ENCODE measurements around the gene EIF4A2.
"Not testable (repeated sequence)": the region's sequence is repeated elsewhere in the genome, so short reads cannot be mapped to it uniquely, and the experiment has no call there.

The EIF4A2 gene

GRCh38 chr3:186785495-186786018, 2.2 kb downstream of the EIF4A2 start:
- DNase-seq, result no peak

- DNase-seq, result no peak
These were observed 3.5 kb downstream of the EIF4A2 start for GRCh38 chr3:186786922-186787321.

DNA sequence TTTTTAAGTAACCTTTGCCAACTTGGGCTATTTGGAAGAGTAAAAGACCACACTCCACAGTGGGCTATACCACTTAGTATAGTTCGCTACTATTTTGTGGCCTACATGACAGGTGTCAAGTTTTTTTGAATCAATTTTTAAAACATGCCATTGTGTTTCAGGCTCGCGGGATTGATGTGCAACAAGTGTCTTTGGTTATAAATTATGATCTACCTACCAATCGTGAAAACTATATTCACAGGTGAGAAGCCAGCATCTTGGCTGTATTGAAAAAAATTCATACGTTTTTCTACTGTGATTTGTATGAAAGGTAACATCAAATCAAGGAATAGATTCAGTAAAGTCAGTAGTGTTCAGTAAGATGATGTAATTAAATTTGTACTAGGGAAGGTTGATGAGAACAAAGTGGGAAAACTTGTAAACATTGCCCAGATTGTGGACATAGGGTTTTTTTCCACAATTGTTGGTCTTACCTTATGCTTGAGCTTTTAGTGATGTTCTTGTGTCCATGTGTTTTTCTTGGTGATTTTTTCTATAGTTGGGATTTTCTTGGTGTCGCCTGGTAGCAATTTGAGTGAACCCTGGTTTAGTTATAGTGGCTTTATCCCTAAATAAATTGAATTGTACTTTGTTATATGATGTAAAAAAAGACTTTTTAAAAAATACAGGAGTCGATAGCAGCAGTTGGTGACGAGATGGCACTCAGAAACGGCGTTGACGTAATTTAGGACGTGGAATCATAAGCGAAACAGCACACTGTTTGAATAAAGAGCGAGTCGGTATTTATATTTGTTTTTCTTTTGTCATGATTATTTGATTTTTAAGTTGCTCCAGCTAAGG, 4.5 kb downstream of the EIF4A2 start:
- DNase-seq, result no peak

DNA sequence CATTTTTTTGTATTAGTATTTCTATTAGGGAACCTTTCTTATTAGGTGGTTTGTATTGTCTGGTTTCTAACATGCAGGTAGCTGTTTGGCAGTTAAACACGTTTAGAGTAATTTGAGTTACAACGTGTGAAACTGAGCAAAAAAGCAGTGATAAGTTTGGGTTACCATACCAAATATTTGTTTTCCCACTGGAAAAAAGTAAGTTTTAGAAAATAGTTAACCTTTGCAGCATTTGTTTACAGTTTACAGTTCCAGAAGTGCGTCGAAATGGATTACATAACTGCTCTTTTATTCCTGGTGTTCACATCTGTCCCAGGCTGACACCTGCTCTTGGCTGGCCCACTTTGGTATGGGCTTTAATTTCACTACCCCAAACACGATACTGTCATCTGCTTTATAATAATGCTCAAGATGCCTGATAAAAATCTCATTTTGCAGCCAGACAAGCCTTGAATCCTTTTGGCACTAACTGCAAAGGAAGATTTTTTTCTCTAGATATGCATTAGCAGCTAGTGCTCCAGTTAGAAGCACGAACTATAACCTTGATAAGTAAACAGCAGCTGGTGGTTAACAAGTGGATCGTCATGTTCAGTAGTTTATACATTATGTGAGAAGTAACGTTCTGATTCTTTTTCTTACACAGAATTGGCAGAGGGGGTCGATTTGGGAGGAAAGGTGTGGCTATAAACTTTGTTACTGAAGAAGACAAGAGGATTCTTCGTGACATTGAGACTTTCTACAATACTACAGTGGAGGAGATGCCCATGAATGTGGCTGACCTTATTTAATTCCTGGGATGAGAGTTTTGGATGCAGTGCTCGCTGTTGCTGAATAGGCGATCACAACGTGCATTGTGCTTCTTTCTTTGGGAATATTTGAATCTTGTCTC, 5.3 kb downstream of the EIF4A2 start:
- no peak for DNase-seq

DNA sequence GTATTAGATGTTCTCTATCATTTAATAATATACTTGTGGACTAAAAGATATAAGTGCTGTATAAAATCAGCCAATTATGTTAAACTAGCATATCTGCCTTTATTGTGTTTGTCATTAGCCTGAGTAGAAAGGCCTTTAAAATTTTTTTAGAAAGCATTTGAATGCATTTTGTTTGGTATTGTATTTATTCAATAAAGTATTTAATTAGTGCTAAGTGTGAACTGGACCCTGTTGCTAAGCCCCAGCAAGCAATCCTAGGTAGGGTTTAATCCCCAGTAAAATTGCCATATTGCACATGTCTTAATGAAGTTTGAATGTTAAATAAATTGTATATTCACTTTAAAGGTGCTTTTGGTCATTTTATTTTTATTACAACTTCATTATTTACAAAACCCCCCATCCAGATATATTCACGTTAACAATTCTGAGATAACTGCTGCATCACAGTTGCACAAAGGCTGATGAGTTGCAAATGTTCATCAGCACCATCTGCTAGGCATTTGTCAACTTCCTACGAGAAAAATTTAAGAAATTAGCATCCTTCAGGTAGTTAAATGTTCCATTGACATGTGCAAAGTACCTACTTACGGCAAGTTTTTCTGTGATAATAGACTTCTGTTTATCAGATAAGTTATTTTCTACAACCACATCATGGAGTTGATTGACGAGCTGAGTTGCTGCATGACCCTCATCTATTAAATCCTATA, 6.3 kb downstream of the EIF4A2 start:
- DNase-seq, result no peak

DNA sequence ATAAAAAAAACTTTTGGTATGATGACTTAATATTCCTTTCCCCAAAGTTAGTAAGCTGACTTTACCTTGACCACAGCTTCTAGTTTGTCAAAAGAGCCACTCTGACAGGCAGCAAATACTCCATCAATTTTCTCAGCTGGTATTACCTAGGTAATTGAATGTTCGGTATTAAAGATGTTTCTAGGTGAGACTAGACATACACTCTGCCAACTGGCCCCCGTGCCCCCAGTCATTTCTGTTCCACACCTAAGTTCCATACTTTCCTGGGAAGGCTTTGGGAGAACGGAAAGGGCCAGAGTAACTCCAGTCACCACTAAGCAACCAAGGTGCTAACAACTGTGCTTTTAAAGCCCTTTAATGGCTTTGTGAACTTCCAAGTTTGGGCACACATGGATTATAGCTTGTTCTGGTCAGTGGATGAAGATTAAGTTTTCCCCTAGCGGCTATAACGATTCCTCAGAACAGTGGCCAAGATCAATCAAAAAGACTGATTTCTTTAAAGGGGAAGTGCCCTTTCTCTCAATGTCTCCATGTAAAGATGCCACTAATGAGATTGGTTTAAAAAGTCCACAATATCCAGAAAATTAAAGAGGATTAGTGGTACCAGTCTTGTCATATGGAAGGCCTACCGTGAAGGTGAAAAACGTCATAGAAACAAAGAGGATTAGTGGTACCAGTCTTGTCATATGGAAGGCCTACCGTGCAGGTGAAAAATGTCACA, 7.0 kb downstream of the EIF4A2 start:
- no peak for DNase-seq

DNA sequence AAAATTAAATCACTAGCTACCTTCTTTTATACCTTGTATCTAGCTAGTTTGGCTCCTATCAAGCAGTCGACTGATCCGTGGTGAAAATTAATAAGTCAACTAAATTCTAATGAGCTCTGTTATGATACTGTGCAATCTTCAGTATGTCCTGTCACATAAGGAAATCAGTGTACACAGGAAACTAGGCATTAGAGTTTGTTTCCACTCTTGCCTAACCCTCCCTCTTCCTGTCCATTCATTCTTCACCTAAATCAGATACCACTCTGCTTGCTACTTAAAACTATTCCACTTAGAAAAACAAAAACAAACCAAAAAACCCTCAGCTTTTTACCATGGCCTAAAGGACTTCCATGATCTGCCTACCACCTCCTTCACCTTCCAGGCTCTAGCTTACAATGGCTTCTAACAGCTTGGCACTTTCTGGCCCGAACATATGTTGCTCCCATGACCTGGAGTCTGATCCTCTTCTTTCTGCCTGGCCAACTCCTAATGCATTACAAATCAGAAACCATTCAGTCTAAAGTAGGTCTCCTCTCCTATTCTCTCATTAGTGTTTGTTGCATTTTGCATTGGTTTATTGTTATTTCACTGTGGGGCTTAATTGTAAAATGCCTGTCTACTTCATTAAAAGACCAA, 15.0 kb downstream of the EIF4A2 start:
- DNase-seq, result no peak

DNA sequence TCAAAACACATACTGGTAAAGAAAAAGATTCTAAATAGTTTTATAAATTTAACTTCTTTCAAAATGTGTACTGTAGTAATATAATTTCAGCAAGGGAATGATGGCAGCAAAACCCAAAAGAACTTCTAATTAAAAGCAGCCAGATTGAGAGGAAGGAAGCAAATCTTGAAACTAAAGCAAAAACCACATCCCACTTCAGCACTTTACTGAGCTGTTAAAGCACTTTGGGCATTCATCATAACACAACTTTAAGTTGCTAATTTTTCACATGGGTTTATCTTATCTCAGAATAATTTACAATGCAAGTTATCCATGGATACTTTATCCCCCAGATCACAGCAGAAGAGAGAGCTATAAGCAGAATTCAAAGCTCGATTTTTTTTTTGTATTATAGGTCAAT, 16.9 kb downstream of the EIF4A2 start:
- DNase-seq, result no peak

- DNase-seq, result no peak
These were observed 19.3 kb downstream of the EIF4A2 start for GRCh38 chr3:186802701-186803100.

DNA sequence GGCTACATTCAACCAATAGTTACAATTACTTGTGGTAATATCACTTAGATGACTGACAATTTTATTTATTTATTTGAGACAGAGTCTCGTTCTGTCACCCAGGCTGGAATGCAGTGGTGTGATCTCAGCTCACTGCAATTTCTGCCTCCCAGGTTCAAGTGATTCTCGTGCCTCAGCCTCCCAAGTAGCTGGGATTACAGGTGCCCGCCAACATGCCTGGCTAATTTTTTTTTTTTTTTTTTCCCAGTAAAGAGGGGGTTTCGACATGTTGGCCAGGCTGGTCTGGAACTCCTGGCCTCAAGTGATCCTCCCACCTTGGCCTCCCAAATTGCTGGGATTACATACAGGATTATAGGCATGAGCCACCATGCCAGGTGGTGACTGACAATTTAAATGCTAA, 20.1 kb downstream of the EIF4A2 start:
- not testable (repeated sequence) for DNase-seq

DNA sequence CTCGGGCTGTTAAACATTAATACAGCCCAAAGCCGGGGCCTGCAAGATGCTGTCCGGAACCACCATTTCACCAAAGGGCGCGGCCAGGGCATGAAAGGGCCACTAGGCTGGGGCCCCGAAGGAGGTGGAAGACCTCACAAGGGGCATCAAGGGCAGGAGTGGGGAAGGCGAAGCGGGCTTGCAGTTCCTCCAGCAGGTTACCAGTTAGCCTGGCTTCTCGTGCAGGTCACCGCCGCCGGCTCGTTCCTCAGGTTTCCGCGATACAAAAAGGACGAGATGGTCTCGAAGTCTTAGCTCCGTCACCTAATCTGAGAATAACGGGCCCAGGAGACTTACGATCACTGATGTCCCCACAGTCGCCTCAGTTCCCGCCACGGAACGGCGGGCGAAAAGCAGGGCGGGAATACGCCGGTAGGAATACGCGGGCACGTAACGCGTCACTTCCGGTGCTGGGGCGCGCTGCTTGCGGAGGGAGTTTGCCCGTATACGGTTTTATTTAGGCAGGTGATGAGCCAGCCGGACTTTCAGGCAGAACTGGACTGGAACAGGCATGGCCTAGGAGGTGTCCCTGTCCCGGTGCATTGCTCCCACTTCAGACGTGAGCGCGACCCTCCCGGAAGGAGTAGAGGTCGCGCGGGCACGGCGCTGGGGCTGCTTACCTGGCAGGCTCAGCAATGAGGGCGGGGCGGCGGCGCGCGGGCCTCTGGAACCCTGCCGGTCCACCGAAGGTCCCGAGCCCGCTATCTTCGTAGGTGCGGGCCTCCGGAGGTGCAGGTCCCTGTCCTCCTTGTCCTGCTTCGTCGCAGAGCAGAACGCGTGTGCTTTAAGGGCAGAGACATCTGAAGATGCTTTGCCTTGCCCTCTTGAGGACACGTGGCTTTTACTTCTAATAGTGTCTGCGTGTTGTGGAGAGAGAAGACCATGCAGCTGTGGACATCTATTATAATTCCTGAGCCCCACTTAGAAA, 23.0 kb downstream of the EIF4A2 start, which contains the start of gene RFC4:
RFC4 (minus strand) TSS at position 394 of the 967 bp plus-strand sequence. CDS start 1,769 bp downstream, outside the sequence.
- peak; percentile 83 for DNase-seq

DNA sequence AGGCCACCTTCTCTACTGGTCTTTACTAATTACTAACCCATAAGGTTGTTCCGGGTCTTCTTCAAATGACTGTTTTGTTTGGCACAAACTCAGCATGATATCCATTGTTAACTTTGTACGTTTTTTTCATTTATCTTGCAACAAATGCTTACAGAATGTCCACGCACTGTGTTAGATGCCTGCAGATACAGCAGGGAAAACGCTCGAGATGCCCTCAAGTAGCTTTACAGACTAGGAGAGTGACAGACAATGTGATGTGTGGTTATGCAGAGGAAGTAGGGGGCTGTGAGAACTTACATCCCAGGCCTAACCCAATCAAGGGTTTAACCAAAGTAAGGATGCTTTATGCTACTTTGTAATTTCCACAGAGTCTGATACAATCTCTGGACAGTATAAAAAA, 23.9 kb downstream of the EIF4A2 start:
- DNase-seq, result no peak

- DNase-seq, result no peak
These were observed 27.1 kb downstream of the EIF4A2 start for GRCh38 chr3:186810336-186810996.

GRCh38 chr3:186811313-186811712, 27.9 kb downstream of the EIF4A2 start:
- DNase-seq, result not testable (repeated sequence)

DNA sequence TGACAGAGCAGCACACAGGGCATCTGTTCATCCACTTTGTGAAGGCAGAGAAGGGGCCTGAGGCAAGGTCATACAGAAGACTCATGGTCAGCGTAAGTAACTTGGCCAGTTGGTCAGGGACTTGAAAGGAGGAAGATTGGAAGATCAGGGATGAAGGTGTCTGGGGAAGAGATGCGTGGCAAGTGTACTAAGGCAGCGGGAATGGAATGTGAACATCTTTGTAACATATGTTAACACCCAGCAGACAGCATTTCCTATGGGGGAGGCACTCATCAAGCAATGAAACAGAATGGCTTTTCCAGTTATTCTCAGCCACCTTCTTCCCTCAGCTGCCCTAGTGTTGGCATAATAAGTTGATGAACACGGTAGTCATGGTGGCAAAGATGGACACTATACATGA, 30.7 kb downstream of the EIF4A2 start:
- no peak for DNase-seq

GRCh38 chr3:186815435-186815834, 32.1 kb downstream of the EIF4A2 start:
- DNase-seq, result peak; percentile 74

- no peak for DNase-seq
These were observed 35.1 kb downstream of the EIF4A2 start for GRCh38 chr3:186818516-186818915.

- DNase-seq, result no peak
These were observed 35.6 kb downstream of the EIF4A2 start for GRCh38 chr3:186818956-186819355.

- DNase-seq, result peak; percentile 63
These were observed 38.3 kb downstream of the EIF4A2 start for GRCh38 chr3:186821429-186822387.
